OCI-LY7 (cell line): Measurements from ENCODE around the gene GMPPA. TPM values are rescaled to one million over a fixed set of nuclear protein-coding genes. Genes with fewer than 3 reads are reported as not detected.

Experiments
- BruUV-seq: library from RNA; stranded (reverse); fragments of 400-500 nt; replicated peaks from 2 replicates; lab custom pipeline; 2021; lab: Mats Ljungman, UMichigan
- CTCF ChIA-PET: fragments of 300-600 bp; sonication (Branson Sonifier 250); formaldehyde crosslinking; loops from one replicate; lab custom pipeline; 2022; ENCODE audit warnings: antibody characterized with exemption; ENCODE audit not compliant: unreplicated experiment; lab: Charles Lee
- POLR2A ChIA-PET: fragments of 300-600 bp; sonication (Branson Sonifier 250); formaldehyde crosslinking; loops from one replicate; lab custom pipeline; 2022; ENCODE audit warnings: antibody characterized with exemption; lab: Charles Lee
- DNase-seq: peaks from one replicate; pipeline ENCODE4 v3.0.0-alpha.2; 2015; ENCODE audit warnings: low spot score
- H2AFZ ChIP-seq: fragments of 200-600 bp; sonication (generic), shearing (Covaris generic); 2 replicates; pipeline ENCODE4 v1.6.1; 2014; ENCODE audit warnings: mild to moderate bottlenecking, antibody characterized with exemption, low read length, moderate library complexity
- H3K27ac ChIP-seq: fragments of 200-600 bp; sonication (generic); 2 replicates; pipeline ENCODE4 v1.5.1; 2014; ENCODE audit warnings: mixed run types, low read depth, mild to moderate bottlenecking, moderate library complexity, low read length, inconsistent platforms; ENCODE audit not compliant: poor library complexity, severe bottlenecking
- H3K36me3 ChIP-seq: fragments of 200-600 bp; sonication (generic); 2 replicates; pipeline ENCODE4 v1.6.1; 2014; ENCODE audit warnings: mild to moderate bottlenecking, antibody characterized with exemption, low read length, moderate library complexity, mixed read lengths; ENCODE audit not compliant: insufficient read depth
- H3K4me1 ChIP-seq: fragments of 200-600 bp; sonication (generic); 2 replicates; pipeline ENCODE4 v1.5.1; 2014; ENCODE audit warnings: mild to moderate bottlenecking, low read length; ENCODE audit not compliant: insufficient read depth, poor library complexity, severe bottlenecking
- H3K4me2 ChIP-seq: fragments of 200-600 bp; sonication (generic); 2 replicates; pipeline ENCODE4 v1.6.1; 2014; ENCODE audit warnings: mild to moderate bottlenecking, low read length
- H3K4me3 ChIP-seq: fragments of 200-600 bp; sonication (generic); 2 replicates; pipeline ENCODE4 v1.5.1; 2014; ENCODE audit warnings: mild to moderate bottlenecking, low read depth, low read length; ENCODE audit not compliant: poor library complexity, severe bottlenecking
- H3K79me2 ChIP-seq: fragments of 200-600 bp; sonication (generic); 2 replicates; pipeline ENCODE4 v1.6.1; 2016; ENCODE audit warnings: low read depth, mild to moderate bottlenecking, low read length, moderate library complexity, mixed read lengths; ENCODE audit not compliant: insufficient read depth
- H3K9me2 ChIP-seq: fragments of 200-600 bp; sonication (generic); 2 replicates; pipeline ENCODE4 v1.6.1; 2016; ENCODE audit warnings: mild to moderate bottlenecking, low read length, mixed read lengths; ENCODE audit not compliant: insufficient read depth
- H3K9me3 ChIP-seq: fragments of 200-600 bp; sonication (generic); 2 replicates; pipeline ENCODE4 v1.6.1; 2014; ENCODE audit warnings: mild to moderate bottlenecking, mixed run types, low read length, mixed read lengths
- H4K20me1 ChIP-seq: fragments of 200-600 bp; sonication (generic); 2 replicates; pipeline ENCODE4 v1.6.1; 2014; ENCODE audit warnings: mild to moderate bottlenecking, antibody characterized with exemption, low read length, moderate library complexity, mixed read lengths; ENCODE audit not compliant: insufficient read depth
- EZH2phosphoT487 ChIP-seq: fragments of 200-600 bp; sonication (generic); IDR thresholded peaks from 2 replicates; pipeline ENCODE4 v1.6.1; 2018; ENCODE audit warnings: low read depth, borderline replicate concordance, mild to moderate bottlenecking, mixed run types, antibody characterized with exemption, low read length, moderate library complexity, mixed read lengths
- intact Hi-C: fragments of 100-400 bp; cut with micrococcal nuclease; formaldehyde crosslinking; loops from one replicate; pipeline ENCODE4 v1.10.0; 2022; ENCODE audit not compliant: unreplicated experiment
- total RNA-seq, 2 experiments: library from RNA; depleted of rRNA in 1 of 2; stranded (reverse); fragments of >200 nt in 1 of 2; shearing (Covaris generic) in 1 of 2; gene quantifications; 2 replicates each; pipeline ENCODE4 v1.2.3, GENCODE V29; 2014 to 2022
- TF ChIP-seq, protein P1 (sequence below): fragments of 200-600 bp; sonication (generic); conservative IDR thresholded peaks from 2 replicates; pipeline ENCODE4 v1.5.1; 2014; ENCODE audit warnings: mild to moderate bottlenecking, antibody characterized with exemption, low read length, moderate library complexity, mixed read lengths

Gene GMPPA
- total RNA-seq, 2 experiments from 2014 or later: 28.4 to 46.4 TPM

DNA sequence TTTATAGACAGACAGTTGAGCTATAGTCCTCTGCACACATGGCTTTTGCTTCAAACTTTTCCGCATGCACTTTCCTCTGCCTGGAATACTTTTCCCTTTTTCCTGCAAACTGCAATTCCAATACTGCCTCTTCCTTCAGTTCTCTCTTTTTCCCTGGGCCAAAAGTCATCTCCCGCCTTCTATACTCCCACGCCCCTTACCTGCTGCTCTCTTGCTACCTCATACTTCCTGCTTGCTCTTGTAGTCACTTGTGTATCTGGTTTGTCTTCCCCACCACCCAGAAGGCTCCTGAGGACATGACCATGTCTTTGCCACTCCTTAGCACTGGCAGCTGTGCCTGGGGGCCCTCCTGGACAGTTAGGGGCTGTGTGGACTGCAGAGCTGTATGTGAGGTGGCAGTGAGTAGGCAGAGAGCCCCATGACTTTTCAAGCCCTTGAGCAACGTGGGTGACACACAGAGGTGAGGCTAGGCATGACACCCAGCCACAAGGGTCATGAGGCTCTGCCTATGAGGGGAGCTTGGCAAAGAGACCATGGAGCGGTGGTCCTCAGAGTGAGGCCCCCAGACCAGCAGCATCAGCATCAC is 40.8 kb upstream of the GMPPA start:
- no TSS peak for BruUV-seq
- POLR2A ChIA-PET: interaction anchor here (0.7 to 1.1 kb wide), 2 partner anchors 17 to 866 kb away, joined by 3 read pairs; no protein-coding TSS in a partner anchor
- Histone ChIP-seq H3K9me2 (no peaks in the 10 kb centered on the region), H2AFZ (peak overlapping the region; percentile 57; the same call in 1 of the 2 replicates), H3K27ac (no peak overlapping the region), H3K4me1 (peaks cover 9% of the 10 kb centered on the region), H3K9me3 (no peaks in the 10 kb centered on the region), H3K36me3 (no peaks in the 10 kb centered on the region), H3K4me3 (no peak overlapping the region), H3K4me2 (no peak overlapping the region), H4K20me1 (no peaks in the 10 kb centered on the region), H3K79me2 (no peaks in the 10 kb centered on the region)
- peak; percentile 60 for DNase-seq
- TF ChIP-seq EZH2phosphoT487: no peak
- TF ChIP-seq, protein P1, sequence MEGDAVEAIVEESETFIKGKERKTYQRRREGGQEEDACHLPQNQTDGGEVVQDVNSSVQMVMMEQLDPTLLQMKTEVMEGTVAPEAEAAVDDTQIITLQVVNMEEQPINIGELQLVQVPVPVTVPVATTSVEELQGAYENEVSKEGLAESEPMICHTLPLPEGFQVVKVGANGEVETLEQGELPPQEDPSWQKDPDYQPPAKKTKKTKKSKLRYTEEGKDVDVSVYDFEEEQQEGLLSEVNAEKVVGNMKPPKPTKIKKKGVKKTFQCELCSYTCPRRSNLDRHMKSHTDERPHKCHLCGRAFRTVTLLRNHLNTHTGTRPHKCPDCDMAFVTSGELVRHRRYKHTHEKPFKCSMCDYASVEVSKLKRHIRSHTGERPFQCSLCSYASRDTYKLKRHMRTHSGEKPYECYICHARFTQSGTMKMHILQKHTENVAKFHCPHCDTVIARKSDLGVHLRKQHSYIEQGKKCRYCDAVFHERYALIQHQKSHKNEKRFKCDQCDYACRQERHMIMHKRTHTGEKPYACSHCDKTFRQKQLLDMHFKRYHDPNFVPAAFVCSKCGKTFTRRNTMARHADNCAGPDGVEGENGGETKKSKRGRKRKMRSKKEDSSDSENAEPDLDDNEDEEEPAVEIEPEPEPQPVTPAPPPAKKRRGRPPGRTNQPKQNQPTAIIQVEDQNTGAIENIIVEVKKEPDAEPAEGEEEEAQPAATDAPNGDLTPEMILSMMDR: peak; percentile 70
- intact Hi-C loops: loop anchor here (1.0 to 2.0 kb wide), 2 partner anchors 27 to 55 kb away; no protein-coding TSS in a partner anchor
- CTCF ChIA-PET: interaction anchor here (1.5 kb wide), 1 partner anchor 25 kb away, joined by 3 read pairs; no protein-coding TSS in a partner anchor

DNA sequence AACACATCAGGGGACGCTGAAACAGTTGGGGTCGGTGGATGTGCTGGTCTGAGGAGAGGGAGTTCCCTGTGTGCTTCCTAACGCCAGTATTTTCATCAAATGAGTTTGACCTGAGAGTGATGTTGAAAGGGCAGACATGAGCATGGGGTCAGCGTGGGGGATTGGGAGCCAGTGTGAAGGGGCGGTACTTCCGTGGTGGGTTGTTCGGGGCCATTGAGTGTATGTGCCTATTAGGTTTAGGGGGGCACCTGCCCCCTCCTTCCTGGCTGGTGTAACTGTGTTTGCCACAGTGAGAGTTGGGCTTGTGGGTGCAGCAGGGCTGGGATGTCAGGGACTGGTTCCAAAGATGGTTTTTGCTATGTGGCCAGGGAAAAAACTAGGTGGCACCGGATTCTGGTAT is 39.7 kb upstream of the GMPPA start:
- no peaks in the 10 kb centered on the region for H3K9me2 ChIP-seq
- CTCF ChIA-PET: no interaction called here
- TF ChIP-seq, protein P1: no peak
- TF ChIP-seq EZH2phosphoT487: no peak
- peaks cover 9% of the 10 kb centered on the region for H3K4me1 ChIP-seq
- no peaks in the 10 kb centered on the region for H3K36me3 ChIP-seq
- POLR2A ChIA-PET: interaction anchor here (1.0 kb wide), 1 partner anchor 40 kb away, joined by 3 read pairs; the partner anchor contains the start of gene GMPPA
- H3K79me2 ChIP-seq: no peaks in the 10 kb centered on the region
- H3K9me3 ChIP-seq: no peaks in the 10 kb centered on the region
- H3K4me3 ChIP-seq: no peak overlapping the region
- intact Hi-C loops: loop anchor here (1.0 to 2.0 kb wide), 3 partner anchors 28 to 71 kb away; no protein-coding TSS in a partner anchor
- no TSS peak for BruUV-seq
- no peak overlapping the region for H3K4me2 ChIP-seq
- no peak overlapping the region for H3K27ac ChIP-seq
- DNase-seq: no peak
- H4K20me1 ChIP-seq: no peaks in the 10 kb centered on the region
- H2AFZ ChIP-seq: no peak overlapping the region
